ENCODE measurements around the gene IQSEC2. TPM values are rescaled to one million over a fixed set of nuclear protein-coding genes. Genes with fewer than 3 reads are reported as not detected.

Gene IQSEC2
- total RNA-seq, 1 donor from 2014 or later, result 3.4 TPM

DNA sequence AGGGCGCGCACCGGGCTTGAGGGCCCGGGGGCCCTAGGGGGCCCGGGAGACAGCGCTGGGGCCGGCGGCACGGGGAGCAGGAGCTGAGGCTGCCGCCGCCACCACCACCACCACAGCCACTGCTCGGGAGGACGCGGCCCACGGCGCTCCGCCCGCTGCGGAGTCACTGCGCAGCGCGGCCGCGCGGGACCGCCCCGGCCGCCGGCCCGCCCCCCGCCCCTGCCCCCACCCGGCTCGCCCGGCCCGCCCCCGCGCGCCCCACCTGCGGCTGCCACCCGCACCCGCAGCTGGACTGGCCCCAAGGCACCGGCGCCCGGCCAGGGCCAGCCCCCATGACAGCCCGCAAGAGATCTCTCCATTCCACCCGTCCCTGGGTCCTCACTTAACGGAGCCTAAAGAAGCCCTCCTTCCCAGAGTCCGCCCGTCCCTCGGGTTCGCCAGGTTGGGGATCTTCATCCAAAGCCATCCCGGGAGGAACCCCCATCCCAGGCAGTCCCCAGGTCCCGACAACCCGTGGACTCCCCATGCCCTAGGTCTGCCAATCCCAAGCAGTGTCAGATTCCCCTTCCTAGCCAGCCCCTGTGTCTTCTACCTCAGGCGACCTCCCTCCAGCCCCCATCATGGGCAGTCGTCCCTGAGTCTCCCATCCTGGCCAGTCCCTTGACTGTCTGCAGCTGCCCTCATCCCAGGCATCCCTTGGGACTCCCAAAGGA, 40.0 kb upstream of the IQSEC2 start:
- H3K4me3 ChIP-seq (ENCODE audit: low read depth, low read length), result peak overlapping the region; percentile 34
- no peak for FAIRE-seq
- TF ChIP-seq, protein P1, sequence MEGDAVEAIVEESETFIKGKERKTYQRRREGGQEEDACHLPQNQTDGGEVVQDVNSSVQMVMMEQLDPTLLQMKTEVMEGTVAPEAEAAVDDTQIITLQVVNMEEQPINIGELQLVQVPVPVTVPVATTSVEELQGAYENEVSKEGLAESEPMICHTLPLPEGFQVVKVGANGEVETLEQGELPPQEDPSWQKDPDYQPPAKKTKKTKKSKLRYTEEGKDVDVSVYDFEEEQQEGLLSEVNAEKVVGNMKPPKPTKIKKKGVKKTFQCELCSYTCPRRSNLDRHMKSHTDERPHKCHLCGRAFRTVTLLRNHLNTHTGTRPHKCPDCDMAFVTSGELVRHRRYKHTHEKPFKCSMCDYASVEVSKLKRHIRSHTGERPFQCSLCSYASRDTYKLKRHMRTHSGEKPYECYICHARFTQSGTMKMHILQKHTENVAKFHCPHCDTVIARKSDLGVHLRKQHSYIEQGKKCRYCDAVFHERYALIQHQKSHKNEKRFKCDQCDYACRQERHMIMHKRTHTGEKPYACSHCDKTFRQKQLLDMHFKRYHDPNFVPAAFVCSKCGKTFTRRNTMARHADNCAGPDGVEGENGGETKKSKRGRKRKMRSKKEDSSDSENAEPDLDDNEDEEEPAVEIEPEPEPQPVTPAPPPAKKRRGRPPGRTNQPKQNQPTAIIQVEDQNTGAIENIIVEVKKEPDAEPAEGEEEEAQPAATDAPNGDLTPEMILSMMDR (IDR thresholded peaks at IDR 0.05; ENCODE audit: insufficient read depth, low read length, severe bottlenecking), result no peak
- no peaks in the 10 kb centered on the region for H3K36me3 ChIP-seq (ENCODE audit: control insufficient read depth, insufficient read depth, low read length)
- no peak for DNase-seq (ENCODE audit: low read depth)
- H3K27me3 ChIP-seq (ENCODE audit: control insufficient read depth, insufficient read depth, low read length), result peaks cover 23% of the 10 kb centered on the region

DNA sequence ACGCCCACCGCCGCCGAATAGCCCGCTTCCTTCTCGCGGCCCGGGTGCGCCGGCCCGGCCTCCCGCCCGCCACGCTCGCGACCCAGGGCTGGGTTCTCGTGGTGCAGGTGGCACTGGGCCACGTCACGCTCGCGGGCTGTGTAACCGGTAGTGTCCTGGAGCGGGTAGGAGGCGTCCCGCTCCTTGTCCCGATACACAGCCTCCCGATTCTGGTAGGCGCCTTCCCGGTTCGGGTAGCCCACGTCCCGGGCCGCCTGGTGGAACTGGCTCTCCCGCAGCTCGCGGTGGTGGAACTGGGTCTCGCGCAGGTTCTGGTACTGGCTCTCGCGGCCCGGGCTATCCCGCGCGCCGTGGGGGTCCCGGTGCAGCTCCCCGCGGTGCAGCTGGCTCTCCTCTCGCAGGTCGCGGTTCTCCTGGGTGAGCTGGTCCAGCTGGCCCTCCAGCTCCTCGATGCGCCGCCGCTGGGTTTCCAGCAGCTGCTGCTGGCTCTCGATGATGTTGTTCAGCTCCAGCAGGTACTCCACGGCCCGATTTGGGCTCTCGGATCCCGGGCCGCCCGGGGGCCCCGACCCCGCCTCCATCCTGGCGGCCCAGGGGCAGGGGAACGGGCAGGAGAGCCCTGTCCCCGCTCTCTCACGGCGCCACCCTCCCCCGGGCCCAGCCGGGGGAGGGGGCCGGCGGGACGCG, 39.3 kb upstream of the IQSEC2 start:
- Histone ChIP-seq H3K27me3 (ENCODE audit: control insufficient read depth, insufficient read depth, low read length) (peaks cover 23% of the 10 kb centered on the region), H3K36me3 (ENCODE audit: control insufficient read depth, insufficient read depth, low read length) (no peaks in the 10 kb centered on the region), H3K4me3 (ENCODE audit: low read depth, low read length) (peak overlapping the region; percentile 34)
- DNase-seq (ENCODE audit: low read depth) (no peak), FAIRE-seq (no peak)
- TF ChIP-seq, protein P1 (IDR thresholded peaks at IDR 0.05; ENCODE audit: insufficient read depth, low read length, severe bottlenecking), result no peak

DNA sequence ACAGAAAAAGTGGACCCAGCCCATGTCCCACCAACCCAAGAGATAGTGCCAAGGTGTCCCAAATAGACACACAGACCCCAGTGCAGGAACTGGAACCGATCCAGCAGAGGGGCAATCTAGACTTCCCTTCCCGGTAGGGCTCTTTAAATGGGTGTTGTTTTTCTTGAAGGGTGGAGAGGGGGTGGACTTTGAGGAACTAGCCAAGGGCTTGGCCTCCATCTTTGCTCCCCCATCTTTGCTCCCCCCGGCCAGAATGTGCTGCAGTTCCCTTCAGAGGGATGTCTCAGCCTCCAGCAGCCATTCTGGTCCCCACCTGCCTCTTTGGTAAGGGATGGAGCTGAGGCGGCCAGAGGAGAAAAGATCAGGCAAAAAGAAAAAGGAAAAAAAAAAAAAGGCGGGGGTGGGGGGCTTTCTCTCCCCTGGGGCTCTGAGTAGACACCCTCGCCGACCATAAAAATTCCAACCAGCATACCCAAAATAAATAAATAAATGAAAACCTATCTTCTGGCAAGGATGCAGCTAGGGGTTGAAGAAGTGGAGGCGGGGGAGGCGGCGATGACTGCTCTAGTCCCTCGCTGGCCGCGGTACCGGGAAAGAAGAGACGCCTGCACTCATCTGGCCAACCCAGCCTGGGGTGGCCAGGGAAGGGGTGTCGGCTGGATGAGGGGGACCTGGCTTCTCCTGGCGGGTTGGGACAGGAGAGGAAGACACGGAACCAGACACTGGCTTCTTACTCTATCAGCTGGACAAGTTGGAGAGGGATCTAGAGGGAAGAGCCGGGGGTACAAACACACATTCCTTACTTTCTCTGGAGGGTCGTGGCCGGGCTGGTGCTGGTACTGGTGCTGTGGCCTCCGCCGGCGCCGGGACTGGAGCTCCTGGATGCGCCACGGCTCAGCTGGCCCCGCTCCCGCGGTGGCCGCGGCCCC, 38.5 kb upstream of the IQSEC2 start:
- TF ChIP-seq, protein P1 (IDR thresholded peaks at IDR 0.05; ENCODE audit: insufficient read depth, low read length, severe bottlenecking), result no peak
- FAIRE-seq, result no peak
- no peaks in the 10 kb centered on the region for H3K36me3 ChIP-seq (ENCODE audit: control insufficient read depth, insufficient read depth, low read length)
- no peak for DNase-seq (ENCODE audit: low read depth)
- H3K27me3 ChIP-seq (ENCODE audit: control insufficient read depth, insufficient read depth, low read length), result peaks cover 23% of the 10 kb centered on the region
- H3K4me3 ChIP-seq (ENCODE audit: low read depth, low read length), result peak overlapping the region; percentile 34

DNA sequence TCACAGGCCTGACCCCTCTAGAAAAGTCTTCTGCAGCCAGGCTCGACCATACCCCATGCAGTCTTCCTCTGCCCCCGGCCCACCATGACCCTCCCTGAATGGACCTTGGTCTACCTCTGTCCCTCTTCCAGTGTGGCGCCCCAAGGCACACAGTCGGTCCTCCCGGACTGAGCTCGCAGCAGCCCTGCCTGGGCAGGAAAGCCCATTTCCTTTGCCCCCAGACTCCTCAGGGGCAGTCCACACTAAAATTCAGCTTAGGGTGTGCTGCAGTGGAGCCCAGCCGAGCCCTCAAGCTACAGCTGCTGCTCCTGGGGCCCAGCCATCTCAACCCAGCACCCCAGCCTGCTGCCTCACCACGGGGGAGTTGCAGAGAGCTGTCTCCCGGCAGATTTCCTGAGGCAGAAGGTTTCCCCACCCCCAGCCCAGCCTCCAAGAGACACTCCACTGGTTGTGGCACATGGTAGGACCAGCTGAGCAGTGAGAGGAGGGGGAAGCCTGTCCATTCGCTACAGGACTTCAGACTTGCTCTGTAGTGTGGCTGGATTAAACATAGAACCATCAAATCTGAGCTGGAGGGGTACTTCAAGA, 37.5 kb upstream of the IQSEC2 start:
- DNase-seq (ENCODE audit: low read depth) (no peak), FAIRE-seq (no peak)
- peaks cover 23% of the 10 kb centered on the region for H3K27me3 ChIP-seq (ENCODE audit: control insufficient read depth, insufficient read depth, low read length)
- H3K36me3 ChIP-seq (ENCODE audit: control insufficient read depth, insufficient read depth, low read length), result no peaks in the 10 kb centered on the region
- no peak overlapping the region for H3K4me3 ChIP-seq (ENCODE audit: low read depth, low read length)
- TF ChIP-seq, protein P1 (IDR thresholded peaks at IDR 0.05; ENCODE audit: insufficient read depth, low read length, severe bottlenecking), result no peak

DNA sequence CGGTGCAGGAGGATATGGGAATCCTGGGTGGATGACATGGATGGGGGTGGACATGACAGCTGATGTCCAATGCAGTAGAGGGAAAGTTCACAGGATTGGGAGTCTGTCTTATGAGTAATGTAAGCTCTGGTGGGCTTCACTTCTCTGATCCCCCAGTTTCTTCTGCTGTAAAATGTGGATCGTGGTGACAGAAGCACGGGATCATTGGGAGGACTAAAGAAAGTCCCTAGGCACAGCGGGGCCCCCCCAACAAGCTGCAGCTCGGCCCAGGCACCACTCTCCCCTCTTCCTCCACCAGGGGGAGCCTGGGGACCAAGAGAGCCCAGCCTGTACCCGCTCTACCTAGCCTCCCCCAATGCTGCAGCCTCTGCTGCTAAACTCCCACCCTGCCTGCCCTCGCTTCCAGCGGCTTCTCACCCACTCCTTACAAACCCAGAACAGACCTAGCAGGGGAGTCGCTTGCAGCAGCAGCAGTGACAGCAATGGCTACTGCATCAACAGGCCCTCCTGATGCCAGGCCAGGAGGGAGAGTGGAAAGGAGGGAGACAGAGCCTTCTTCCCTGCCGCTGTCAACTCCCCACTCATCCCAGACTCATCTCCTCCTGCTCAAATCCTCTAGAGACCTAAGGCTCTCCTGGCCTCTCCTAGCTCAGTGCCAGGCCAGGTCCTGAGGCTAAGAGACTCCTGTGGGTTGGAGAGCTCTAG, 36.1 kb upstream of the IQSEC2 start:
- no peaks in the 10 kb centered on the region for H3K36me3 ChIP-seq (ENCODE audit: control insufficient read depth, insufficient read depth, low read length)
- DNase-seq (ENCODE audit: low read depth) (no peak), FAIRE-seq (no peak)
- H3K27me3 ChIP-seq (ENCODE audit: control insufficient read depth, insufficient read depth, low read length), result peaks cover 22% of the 10 kb centered on the region
- TF ChIP-seq, protein P1 (IDR thresholded peaks at IDR 0.05; ENCODE audit: insufficient read depth, low read length, severe bottlenecking), result peak; percentile 84
- H3K4me3 ChIP-seq (ENCODE audit: low read depth, low read length), result no peak overlapping the region

Data from bronchial epithelial cell (primary cell).